ENCODE measurements around the gene DLL4. TPM values are rescaled to one million over a fixed set of nuclear protein-coding genes. Genes with fewer than 3 reads are reported as not detected.

DLL4 gene
- total RNA-seq, 1 donor from 2014 or later: not detected

GRCh38 chr15:40941068-40941527 is 12.0 kb downstream of the DLL4 start:
- intact Hi-C loops (cut with micrococcal nuclease): loop anchor here (5.0 to 10.0 kb wide), 2 partner anchors 34 to 84 kb away; no protein-coding TSS in a partner anchor

- intact Hi-C loops (cut with micrococcal nuclease): loop anchor here (5.0 to 10.0 kb wide), 2 partner anchors 34 to 83 kb away; no protein-coding TSS in a partner anchor
Measured at GRCh38 chr15:40941528-40942336, 12.6 kb downstream of the DLL4 start.

- intact Hi-C loops (cut with micrococcal nuclease): loop anchor here (5.0 to 10.0 kb wide), 2 partner anchors 35 to 82 kb away; no protein-coding TSS in a partner anchor
Measured at GRCh38 chr15:40942337-40942854, 13.3 kb downstream of the DLL4 start.

GRCh38 chr15:40942878-40943277 is 13.7 kb downstream of the DLL4 start:
- intact Hi-C loops (cut with micrococcal nuclease): loop anchor here (5.0 to 10.0 kb wide), 2 partner anchors 36 to 82 kb away; no protein-coding TSS in a partner anchor

- intact Hi-C loops (cut with micrococcal nuclease): loop anchor here (5.0 to 10.0 kb wide), 2 partner anchors 37 to 81 kb away; no protein-coding TSS in a partner anchor
Measured at GRCh38 chr15:40943764-40944365, 14.7 kb downstream of the DLL4 start.

GRCh38 chr15:40944510-40945296 is 15.6 kb downstream of the DLL4 start:
- intact Hi-C loops (cut with micrococcal nuclease): loop anchor here (5.0 to 10.0 kb wide), 2 partner anchors 37 to 80 kb away; no protein-coding TSS in a partner anchor

- intact Hi-C loops (cut with micrococcal nuclease): loop anchor here (10.0 kb wide), 1 partner anchor 76 kb away; no protein-coding TSS in a partner anchor
Measured at GRCh38 chr15:40948706-40949473, 19.8 kb downstream of the DLL4 start.

- intact Hi-C loops (cut with micrococcal nuclease): loop anchor here (5.0 to 10.0 kb wide), 3 partner anchors 47 to 468 kb away; partner anchors contain the start of gene RTF1
Measured at GRCh38 chr15:40949756-40950207, 20.6 kb downstream of the DLL4 start.

GRCh38 chr15:40951764-40952163 is 22.6 kb downstream of the DLL4 start:
- intact Hi-C loops (cut with micrococcal nuclease): loop anchor here (2.0 to 5.0 kb wide), 4 partner anchors 49 to 466 kb away; partner anchors contain the start of genes DNAJC17, NDUFAF1, RTF1 and ZFYVE19

GRCh38 chr15:40952301-40952900 is 23.3 kb downstream of the DLL4 start:
- intact Hi-C loops (cut with micrococcal nuclease): loop anchor here (2.0 to 5.0 kb wide), 4 partner anchors 50 to 465 kb away; partner anchors contain the start of genes DNAJC17, NDUFAF1, RTF1 and ZFYVE19

GRCh38 chr15:40952901-40953712 is 24.0 kb downstream of the DLL4 start, which contains the start of gene CHAC1:
TSS of gene CHAC1 (plus strand) at chr15:40953471. CDS start at chr15:40953584, 113 bp downstream.
- intact Hi-C loops (cut with micrococcal nuclease): loop anchor here (1.0 to 5.0 kb wide), 6 partner anchors 51 to 464 kb away; partner anchors contain the start of genes CHP1, DNAJC17, NDUFAF1 and RTF1

GRCh38 chr15:40953713-40954074 is 24.6 kb downstream of the DLL4 start:
- intact Hi-C loops (cut with micrococcal nuclease): loop anchor here (1.0 to 5.0 kb wide), 6 partner anchors 51 to 464 kb away; partner anchors contain the start of genes CHP1, DNAJC17, NDUFAF1 and RTF1

- intact Hi-C loops (cut with micrococcal nuclease): loop anchor here (5.0 kb wide), 2 partner anchors 52 to 463 kb away; partner anchors contain the start of gene RTF1
Measured at GRCh38 chr15:40954158-40954848, 25.2 kb downstream of the DLL4 start.

- intact Hi-C loops (cut with micrococcal nuclease): no loop called here
Measured at GRCh38 chr15:40955141-40955903, 26.2 kb downstream of the DLL4 start.

GRCh38 chr15:40955930-40956540 is 26.9 kb downstream of the DLL4 start:
- intact Hi-C loops (cut with micrococcal nuclease): no loop called here

GRCh38 chr15:40956541-40956982 is 27.4 kb downstream of the DLL4 start:
- intact Hi-C loops (cut with micrococcal nuclease): no loop called here
